ENCODE data around the gene AKAP5.

- TF ChIP-seq CTCF (IDR thresholded peaks at IDR 0.05; ENCODE audit: insufficient read depth, low read depth, low read length) (no peak), EZH2 (IDR thresholded peaks at IDR 0.05; ENCODE audit: insufficient read depth, low read length) (no peak)
Measured at GRCh38 chr14:64496764-64497163, 31.5 kb downstream of the AKAP5 start.

Data from astrocyte (in vitro differentiated cells and primary cell).